Measurements from ENCODE around the gene IGFLR1.
"Not testable (repeated sequence)": the region's sequence is repeated elsewhere in the genome, so short reads cannot be mapped to it uniquely, and the experiment has no call there.

Gene IGFLR1

DNA sequence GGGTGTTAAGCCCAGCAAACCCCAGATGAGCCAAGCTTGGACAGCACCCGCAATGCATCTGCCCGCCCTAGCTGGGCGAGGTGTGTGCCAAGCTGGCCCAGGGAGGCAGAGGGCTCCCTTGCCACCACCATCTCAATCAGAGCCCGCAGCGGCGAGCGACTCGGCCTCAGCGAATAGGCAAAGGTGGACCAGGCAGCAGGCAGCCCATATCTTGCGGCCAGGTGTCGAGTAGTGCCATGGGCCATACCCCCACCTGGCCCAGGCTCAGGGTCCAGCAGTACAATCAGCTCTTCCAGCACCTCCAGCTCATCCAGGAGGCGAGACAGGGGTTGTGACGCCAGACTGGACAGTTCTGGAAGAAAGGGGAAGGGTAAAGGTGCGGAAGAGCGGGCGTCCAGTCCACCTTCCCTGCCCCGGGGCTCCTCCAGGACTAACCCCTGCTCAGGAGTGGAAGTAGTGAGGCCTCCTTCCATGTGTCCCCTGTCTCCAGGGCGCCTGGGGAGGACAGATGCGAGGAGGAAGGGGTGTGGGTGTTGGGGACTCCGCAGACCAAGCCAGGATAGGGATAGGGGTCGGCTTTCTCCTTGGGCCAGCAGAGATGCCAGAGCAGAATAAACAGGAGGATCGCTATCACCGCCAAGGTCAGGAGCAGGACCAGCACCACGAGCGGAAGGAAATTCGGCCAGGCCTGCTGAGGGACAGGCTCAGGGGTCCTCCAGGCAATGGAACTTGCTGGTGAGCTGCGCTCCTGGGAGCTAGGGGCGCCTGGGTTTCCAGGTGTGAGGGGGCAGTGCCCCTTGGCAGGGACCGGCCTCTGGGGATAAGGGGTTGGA, 2.8 kb downstream of the IGFLR1 start:
- no peak for DNase-seq

DNA sequence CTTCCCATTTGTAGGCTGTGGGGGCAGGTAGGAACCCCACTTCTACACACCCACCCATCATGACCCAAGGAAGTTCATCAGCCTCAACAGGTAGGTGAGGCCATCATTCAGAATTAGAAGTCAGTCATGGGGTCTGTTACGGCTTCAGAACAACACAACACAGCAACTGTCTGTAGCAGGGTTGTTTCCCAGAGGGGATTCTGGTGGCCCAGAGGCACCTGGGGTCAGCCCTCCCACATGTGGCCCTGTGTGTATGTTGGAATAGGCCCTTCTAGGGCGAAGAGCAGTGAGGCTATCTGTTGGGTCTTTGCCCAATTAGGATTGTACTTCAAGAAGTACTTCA, 3.4 kb downstream of the IGFLR1 start:
- DNase-seq, result no peak

DNA sequence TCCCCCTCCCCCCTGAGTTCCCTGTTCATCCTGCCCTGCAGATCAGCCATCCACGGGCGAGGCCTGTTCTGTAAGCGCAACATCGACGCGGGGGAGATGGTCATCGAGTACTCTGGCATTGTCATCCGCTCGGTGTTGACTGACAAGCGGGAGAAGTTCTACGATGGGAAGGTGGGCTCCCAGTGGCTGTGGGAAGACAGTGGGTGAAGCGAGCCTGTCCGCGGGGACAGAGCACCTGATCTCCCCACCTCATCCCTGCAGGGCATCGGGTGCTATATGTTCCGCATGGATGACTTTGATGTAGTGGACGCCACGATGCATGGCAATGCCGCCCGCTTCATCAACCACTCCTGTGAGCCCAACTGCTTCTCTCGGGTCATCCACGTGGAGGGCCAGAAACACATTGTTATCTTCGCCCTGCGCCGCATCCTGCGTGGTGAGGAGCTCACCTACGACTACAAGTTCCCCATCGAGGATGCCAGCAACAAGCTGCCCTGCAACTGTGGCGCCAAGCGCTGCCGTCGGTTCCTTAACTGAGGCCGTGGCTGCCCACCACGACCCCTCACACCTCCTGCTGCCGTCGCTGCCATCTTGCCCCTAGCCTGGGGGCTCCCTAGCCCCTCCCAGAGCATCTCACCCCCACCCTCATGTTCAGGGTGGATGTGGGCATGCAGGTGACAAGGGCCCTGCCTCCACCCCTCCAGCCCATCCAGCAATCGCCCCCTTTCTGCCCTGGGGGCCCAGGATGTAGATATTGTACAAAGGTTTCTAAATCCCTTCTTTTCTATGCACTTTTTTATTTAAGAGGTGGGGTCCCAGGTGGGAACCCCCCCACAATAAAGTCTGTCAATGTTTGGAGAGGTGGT, 4.0 kb downstream of the IGFLR1 start:
- no peak for DNase-seq

DNA sequence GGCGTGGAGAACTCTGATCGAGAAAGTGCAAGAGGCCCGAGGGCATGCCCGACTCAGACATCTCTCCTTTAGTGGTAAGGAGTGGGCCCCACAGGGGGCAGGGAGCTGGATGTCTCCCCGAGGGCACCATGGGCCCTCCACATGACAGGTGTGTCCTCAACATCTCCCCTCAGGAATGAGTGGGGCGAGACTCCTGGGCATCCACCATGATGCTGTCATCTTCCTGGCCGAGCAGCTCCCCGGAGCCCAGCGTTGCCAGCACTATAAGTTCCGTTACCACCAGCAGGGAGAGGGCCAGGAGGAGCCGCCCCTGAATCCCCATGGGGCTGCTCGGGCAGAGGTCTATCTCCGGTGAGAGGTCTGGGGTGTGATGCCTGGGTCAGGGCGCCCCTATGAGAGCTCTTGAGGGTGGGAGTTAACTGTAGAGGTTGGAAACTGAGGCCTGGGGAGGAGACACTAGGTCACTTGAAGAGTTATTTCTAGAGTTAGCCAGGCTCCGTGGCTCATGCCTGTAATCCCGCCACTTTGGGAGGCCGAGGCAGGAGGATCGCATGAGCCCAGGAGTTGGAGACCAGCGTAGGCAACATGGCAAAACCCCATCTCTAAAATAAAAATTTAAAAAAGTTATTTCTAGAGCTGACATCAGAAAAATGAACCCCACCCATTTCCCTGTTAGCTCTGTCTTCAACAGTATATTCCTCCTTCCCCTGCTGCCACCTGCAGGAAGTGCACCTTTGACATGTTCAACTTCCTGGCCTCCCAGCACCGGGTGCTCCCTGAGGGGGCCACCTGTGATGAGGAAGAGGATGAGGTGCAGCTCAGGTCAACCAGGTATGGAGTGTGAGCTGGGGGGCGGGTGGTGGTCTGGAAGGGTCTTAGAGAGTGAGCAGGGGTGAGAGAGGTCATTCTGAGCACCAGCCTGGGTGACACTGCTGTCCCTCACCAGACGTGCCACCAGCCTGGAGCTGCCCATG, 5.1 kb downstream of the IGFLR1 start:
- peak in 1 of 2 experiments; percentile 51 for DNase-seq

DNA sequence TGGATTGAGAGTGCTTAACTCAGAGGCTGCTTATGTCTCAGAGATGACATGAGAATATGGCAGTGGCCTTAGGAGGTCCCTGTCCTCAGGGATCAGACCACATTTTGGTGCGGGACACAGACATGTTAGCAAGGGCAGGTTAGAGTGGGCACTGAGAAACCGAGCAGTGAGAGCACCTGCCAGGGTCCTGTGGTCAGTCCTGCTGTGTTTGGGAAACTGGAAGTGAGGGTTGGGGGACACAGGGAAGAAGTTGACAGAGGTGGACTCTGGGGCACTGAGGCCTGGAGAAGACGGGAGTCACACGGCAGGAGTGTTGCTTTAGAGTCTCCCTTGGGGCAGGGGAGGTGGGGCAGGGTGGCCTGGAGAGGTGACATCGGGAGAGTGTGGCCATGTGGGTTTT, 7.4 kb downstream of the IGFLR1 start:
- DNase-seq, result no peak

DNA sequence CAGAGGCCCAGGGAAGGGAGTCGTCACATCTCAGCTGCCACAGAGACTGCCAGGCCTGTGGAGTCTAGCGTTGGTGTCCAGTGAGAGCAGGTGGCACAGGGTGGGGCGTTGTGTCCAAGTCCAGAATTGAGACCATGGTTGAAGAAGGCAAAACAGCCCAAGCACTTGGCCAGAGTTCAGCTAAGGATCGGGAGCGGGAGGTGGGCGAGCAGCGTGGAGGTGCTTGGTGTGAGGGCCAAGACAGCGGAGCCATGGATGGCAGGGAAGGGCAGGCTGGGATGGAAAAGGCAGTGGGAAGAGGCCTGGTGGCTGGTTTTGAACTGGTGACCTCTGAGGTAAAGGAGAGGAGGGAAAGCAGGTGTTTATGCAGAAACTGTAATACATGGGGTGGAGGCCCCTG, 8.0 kb downstream of the IGFLR1 start:
- DNase-seq, result no peak

DNA sequence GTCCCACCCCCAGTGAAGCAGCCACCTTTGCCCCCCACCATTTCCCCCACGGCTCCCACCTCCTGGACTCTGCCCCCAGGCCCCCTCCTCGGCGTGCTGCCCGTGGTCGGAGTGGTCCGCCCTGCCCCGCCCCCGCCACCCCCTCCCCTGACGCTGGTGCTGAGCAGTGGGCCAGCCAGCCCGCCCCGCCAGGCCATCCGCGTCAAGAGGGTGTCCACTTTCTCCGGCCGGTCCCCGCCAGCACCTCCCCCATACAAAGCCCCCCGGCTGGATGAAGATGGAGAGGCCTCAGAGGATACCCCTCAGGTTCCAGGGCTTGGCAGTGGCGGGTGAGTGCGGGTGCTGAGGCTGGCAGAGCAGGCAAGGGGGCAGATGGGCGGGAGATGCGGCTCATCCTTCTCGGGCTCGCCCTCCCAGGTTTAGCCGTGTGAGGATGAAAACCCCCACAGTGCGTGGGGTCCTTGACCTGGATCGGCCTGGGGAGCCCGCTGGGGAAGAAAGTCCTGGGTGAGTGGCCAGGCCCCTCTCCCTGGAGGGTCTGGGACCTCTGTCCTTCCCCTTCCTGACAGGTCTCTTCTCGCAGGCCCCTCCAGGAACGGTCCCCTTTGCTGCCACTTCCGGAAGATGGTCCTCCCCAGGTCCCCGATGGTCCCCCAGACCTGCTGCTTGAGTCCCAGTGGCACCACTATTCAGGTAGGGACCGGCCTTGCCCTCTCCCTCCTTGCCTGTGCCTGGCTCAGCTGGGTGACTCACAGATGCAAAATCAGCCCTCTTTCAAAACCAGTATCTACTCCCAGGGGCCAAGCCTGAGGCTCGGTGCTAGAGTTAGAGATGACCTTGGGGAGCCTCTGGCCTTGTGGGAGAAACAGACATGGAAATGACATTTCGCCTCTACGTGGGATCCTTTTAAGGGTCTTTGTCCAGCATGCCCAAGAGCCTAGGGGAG, 8.8 kb downstream of the IGFLR1 start:
- DNase-seq, result no peak

DNA sequence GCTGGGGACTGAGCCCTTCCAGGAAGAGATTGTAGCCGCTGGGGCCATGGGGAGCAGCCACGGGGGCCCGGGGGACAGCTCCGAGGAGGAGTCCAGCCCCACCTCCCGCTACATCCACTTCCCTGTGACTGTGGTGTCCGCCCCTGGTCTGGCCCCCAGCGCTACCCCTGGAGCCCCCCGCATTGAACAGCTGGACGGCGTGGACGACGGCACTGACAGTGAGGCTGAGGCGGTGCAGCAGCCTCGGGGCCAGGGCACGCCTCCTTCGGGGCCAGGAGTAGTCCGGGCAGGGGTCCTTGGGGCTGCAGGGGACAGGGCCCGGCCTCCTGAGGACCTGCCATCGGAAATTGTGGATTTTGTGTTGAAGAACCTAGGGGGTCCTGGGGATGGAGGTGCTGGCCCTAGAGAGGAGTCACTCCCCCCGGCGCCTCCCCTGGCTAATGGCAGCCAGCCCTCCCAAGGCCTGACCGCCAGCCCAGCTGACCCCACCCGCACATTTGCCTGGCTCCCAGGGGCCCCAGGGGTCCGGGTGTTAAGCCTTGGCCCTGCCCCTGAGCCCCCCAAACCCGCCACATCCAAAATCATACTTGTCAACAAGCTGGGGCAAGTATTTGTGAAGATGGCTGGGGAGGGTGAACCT, 9.6 kb downstream of the IGFLR1 start:
- no peak for DNase-seq

DNA sequence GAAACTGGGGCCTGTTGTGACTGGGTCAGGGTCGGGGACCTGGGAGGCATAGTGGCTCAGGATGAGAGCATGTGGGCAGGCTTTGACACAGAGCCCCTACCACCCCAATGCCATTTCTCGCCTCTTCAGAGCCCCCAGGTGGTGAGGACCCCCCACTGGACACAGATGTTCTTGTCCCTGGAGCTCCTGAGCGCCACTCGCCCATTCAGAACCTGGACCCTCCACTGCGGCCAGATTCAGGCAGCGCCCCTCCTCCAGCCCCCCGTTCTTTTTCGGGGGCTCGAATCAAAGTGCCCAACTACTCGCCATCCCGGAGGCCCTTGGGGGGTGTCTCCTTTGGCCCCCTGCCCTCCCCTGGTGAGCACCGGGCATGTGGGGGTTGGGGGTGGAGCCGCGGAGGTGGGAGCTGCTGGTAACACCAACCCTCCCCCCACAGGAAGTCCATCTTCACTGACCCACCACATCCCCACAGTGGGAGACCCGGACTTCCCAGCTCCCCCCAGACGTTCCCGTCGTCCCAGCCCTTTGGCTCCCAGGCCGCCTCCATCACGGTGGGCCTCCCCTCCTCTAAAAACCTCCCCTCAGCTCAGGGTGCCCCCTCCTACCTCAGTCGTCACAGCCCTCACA, 10.4 kb downstream of the IGFLR1 start:
- DNase-seq, result no peak

DNA sequence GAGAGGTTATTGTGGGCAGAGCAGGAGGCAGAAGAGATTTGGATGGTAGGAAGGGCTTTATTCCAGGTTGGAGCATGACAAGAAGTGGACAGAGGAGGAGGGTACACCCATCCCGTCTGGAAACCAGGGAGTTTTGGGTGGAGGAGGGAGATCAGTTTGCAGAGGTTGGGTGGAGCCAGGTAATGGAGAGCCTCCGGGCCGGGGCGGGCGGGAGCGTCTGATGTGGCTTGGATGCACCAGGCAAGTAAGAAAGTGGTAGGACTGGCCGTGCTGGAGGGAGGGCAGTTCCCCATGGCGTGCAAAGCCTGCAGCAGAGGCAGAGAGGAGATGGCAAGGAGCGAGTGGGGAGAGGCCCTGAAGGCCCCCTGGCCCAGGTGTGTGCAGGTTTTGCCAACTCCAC, 10.9 kb downstream of the IGFLR1 start:
- DNase-seq, result no peak

DNA sequence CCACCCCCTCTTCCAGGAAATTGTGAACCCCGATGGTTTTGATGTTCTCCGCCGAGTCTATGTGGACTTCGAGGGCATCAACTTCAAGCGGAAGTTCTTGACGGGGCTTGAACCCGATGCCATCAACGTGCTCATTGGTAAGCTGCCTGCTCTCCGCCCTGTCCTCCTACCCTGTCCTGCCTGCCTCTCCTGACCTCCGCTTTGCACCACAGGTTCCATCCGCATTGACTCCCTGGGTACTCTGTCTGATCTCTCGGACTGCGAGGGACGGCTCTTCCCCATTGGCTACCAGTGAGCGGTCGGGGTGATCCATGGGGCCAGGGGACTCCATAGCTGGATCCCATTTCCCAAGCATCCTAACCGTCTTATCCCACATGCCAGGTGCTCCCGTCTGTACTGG, 11.9 kb downstream of the IGFLR1 start:
- DNase-seq, result no peak

DNA sequence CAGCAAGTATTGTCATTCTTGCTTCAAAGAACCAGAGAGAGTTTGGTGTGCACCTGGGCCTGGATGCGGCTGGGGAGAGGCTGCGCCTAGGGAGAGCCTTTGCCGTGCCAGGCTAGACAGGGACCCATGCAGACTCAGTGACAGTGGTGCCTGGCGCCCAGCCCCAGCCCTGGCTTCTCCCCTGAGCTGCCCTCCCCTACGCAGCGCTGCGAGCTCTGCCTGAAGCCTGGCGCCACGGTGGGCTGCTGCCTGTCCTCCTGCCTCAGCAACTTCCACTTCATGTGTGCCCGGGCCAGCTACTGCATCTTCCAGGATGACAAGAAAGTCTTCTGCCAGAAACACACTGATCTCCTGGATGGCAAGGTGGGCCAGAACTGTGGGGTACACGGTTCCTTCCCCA, 12.5 kb downstream of the IGFLR1 start:
- no peak for DNase-seq

DNA sequence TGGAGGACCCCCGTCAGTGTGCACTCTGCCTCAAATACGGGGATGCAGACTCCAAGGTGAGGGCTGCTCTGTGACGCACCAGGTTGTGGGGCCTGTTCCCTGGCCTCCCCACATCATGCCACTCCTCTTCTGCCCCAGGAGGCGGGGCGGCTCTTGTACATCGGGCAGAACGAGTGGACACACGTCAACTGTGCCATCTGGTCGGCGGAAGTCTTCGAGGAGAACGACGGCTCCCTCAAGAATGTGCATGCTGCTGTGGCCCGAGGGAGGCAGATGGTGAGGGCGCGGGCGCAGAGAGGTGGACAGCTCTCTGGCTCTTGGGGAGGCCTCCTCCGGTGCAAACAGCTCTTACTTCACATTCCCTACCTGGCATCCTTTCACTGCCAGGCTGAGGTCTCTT, 13.2 kb downstream of the IGFLR1 start:
- no peak for DNase-seq

DNA sequence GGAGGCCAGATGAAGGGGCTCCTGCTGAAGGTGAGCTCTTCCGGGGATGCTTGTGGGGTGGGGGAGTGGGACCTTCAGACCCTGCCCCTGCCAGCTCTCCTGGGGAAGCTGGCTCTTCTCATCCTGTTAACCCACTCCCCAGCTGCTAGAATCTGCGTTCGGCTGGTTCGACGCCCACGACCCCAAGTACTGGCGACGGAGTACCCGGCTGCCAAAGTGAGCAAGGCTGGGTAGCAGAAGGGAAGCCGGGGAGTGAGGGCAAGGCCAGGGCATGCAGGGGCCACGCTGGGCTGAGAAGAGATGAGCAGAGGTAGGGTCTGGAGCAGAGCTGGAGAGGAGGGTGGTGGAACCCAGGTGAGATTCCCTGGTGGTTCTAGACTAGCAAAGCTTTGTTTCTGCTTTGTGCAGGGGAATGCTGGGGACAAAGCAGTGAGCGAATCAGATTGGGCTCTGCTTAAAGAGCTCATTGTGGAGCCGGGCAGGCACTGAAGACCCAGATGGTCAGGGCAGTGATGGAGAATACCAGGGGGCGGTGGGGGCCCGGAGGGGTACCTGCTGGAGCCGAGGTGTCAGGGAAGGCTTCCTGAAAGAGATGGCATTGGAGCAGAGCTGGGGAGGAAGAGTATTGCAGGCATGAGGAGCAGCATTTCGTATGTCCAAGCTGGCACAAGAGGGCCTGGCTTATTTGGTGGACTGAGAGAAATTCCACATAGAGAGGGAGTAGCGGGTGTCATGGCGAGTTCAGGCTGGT, 14.1 kb downstream of the IGFLR1 start:
- no peak for DNase-seq

DNA sequence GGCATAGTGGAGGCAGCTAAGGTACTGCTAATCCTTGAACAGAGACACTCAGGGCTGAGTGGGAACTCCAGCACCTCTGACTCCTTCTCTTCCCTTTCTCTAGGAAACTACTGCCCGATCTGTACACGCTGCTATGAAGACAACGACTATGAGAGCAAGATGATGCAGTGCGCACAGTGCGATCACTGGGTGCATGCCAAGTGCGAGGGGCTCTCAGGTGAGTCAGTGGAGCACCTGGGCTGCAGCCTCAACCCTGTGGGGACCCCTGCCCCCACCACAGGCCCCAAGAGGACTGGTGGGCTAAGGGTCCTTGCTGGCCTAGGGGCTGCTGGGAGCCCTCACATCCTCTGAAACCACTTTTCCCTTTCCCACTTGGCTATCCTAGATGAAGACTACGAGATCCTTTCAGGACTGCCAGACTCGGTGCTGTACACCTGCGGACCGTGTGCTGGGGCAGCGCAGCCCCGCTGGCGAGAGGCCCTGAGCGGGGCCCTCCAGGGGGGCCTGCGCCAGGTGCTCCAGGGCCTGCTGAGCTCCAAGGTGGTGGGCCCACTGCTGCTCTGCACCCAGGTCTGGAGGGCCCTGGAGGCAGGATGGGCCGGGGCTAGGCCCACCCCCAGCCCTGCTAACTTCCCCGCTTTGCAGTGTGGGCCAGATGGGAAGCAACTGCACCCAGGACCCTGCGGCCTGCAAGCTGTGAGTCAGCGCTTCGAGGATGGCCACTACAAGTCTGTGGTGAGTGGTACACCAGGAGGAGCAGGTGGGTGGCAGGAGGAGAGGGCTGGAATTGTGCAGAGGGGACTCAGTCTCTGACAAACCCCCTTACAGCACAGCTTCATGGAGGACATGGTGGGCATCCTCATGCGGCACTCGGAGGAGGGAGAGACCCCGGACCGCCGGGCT, 14.9 kb downstream of the IGFLR1 start:
- DNase-seq, result no peak

DNA sequence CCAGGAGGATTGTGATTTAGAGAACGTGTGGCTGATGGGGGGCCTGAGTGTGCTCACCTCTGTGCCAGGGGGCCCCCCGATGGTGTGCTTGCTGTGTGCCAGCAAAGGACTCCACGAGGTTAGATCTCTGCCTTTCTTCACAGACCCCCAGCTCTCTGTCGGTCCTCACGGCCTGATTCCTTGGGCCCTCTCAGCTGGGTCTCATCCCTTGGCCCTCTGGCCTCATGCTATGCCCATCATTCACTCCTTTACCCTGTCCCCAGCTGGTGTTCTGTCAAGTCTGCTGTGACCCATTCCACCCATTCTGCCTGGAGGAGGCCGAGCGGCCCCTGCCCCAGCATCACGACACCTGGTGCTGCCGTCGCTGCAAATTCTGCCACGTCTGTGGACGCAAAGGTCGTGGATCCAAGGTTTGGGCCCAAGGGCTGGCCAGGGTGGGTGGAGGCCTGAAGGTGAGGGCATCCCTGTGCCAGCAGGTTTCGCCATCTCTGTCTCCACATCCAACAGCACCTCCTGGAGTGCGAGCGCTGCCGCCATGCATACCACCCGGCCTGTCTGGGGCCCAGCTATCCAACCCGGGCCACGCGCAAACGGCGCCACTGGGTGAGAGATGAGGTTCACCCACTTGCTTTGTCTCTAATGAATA, 16.9 kb downstream of the IGFLR1 start:
- DNase-seq, result no peak

DNA sequence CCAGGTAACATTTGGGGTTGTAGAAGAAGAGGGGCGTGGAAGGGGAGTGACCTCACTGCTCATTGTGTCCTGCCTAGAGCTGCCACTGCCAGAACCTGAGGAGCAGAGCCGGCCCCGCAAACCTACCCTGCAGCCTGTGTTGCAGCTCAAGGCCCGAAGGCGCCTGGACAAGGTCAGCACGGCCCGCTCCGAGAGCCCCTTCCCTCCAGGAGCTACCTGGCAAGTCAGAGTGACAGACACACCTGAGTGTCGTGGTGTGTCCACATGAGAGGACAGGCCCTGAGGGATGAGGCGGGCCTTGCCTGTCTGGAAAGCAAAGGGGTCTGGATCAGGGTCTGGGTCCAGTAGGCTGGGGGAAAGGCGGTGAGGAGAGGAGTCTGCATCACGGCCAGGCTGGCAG, 17.7 kb downstream of the IGFLR1 start:
- no peak for DNase-seq

DNA sequence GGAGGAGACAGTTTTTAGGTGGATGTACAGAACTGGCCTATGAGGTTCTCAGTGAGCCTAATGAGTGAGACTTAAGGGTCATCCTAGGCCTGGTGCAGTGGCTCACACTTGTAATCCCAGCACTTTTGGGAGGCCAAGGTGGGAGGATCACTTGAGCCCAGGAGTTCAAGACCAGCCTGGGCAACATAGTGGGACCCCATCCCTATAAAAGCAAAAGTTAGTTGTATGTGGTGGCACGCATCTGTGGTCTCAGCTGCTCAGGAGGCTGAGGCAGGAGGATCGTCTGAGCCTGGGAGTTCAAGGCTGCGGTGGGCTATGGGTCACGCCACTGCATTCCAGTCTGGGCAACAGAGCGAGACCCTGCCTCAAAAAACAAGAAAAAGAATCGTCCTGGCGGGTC, 18.1 kb downstream of the IGFLR1 start:
- not testable (repeated sequence) for DNase-seq

DNA sequence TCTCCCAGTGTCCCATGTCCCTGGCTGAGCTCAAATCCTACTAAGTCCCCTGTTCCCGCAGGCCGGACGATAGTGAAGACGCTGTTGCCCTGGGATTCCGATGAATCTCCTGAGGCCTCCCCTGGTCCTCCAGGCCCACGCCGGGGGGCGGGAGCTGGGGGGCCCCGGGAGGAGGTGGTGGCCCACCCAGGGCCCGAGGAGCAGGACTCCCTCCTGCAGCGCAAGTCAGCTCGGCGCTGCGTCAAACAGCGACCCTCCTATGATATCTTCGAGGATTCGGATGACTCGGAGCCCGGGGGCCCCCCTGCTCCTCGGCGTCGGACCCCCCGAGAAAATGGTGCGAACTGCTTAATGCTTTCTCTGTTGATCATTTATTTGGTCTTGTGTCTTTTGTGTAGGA, 18.6 kb downstream of the IGFLR1 start:
- DNase-seq, result no peak
